ENCODE data around the gene ARID1B. TPM values are rescaled to one million over a fixed set of nuclear protein-coding genes. Genes with fewer than 3 reads are reported as not detected.

Gene ARID1B
- total RNA-seq, 6 experiments from 2014 or later, result 23.2 to 35.3 (median 30.7) TPM

GRCh38 chr6:157182503-157183264, 405.5 kb downstream of the ARID1B start:
- TF ChIP-seq POLR2A (IDR thresholded peaks at IDR 0.05), result no peak
- TF ChIP-seq, protein P1, sequence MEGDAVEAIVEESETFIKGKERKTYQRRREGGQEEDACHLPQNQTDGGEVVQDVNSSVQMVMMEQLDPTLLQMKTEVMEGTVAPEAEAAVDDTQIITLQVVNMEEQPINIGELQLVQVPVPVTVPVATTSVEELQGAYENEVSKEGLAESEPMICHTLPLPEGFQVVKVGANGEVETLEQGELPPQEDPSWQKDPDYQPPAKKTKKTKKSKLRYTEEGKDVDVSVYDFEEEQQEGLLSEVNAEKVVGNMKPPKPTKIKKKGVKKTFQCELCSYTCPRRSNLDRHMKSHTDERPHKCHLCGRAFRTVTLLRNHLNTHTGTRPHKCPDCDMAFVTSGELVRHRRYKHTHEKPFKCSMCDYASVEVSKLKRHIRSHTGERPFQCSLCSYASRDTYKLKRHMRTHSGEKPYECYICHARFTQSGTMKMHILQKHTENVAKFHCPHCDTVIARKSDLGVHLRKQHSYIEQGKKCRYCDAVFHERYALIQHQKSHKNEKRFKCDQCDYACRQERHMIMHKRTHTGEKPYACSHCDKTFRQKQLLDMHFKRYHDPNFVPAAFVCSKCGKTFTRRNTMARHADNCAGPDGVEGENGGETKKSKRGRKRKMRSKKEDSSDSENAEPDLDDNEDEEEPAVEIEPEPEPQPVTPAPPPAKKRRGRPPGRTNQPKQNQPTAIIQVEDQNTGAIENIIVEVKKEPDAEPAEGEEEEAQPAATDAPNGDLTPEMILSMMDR (IDR thresholded peaks at IDR 0.05), result no peak
- Histone ChIP-seq H3K36me3 (peaks cover 0 to 18% (median 1%) of the 10 kb centered on the region in 4 donors), H3K4me3 (no peak overlapping the region), H3K4me1 (peaks cover 0 to 20% (median 7%) of the 10 kb centered on the region in 4 donors), H3K27ac (no peak overlapping the region), H3K27me3 (no peaks in the 10 kb centered on the region), H3K9me3 (no peaks in the 10 kb centered on the region)
- ATAC-seq, result peak in 2 of 4 donors; percentile 10 to 15
- 80% methylated on average over 11 of the region's 15 CpGs for WGBS (ENCODE audit: insufficient coverage, low coverage, low lambda C conversion rate, missing lambda C conversion rate)
- DNase-seq, result no peak
- intact Hi-C loops (cut with DNase I), result loop anchor here (10.0 kb wide), 2 partner anchors 138 to 148 kb away; no protein-coding TSS in a partner anchor

DNA sequence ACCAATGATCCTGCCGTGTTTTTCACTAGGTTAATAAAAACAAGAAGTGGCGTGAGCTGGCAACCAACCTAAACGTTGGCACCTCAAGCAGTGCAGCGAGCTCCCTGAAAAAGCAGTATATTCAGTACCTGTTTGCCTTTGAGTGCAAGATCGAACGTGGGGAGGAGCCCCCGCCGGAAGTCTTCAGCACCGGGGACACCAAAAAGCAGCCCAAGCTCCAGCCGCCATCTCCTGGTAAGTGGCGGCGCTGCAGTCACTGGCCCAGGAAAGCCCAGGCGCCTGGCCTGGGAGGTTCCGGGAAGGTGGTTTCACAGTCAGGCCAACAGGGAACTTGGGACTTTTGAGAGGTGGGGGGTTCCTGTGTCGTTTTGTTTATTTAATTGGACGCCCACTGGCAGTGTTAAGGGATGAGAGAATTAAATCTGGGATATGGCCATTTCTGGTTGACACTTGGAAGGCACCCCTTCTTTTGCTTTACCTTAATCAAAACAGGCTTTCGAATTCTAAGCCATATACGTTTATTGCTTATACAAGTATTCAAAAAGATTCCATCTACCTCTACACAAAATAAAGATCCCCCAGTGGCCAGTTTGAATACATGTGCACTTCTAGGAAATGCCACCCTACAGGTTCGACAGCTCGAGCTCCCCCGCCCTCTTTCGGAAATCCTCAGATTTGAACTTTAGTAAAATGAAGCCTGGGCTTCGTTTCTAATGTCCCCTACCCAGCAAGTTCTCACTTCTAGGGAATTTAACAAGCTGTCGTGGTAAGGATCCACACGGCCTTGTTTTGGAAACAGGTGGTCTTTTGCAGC, 407.2 kb downstream of the ARID1B start:
- Histone ChIP-seq H3K27ac (no peak overlapping the region), H3K4me3 (no peak overlapping the region), H3K4me1 (peaks cover 0 to 21% (median 7%) of the 10 kb centered on the region in 4 donors), H3K27me3 (no peaks in the 10 kb centered on the region), H3K36me3 (peaks cover 0 to 22% (median 1%) of the 10 kb centered on the region in 4 donors), H3K9me3 (no peaks in the 10 kb centered on the region)
- ATAC-seq (peak; percentile 93 to 97 (median 96)), DNase-seq (peak; percentile 78 to 85 (median 84))
- WGBS (ENCODE audit: insufficient coverage, low coverage, low lambda C conversion rate, missing lambda C conversion rate), result 45% methylated on average over 18 of the region's 25 CpGs
- TF ChIP-seq, protein P1 (IDR thresholded peaks at IDR 0.05), result peak; percentile 91 to 94 (median 92)
- TF ChIP-seq POLR2A (IDR thresholded peaks at IDR 0.05), result no peak
- intact Hi-C loops (cut with DNase I), result loop anchor here (10.0 kb wide), 2 partner anchors 140 to 150 kb away; no protein-coding TSS in a partner anchor

- peaks cover 0 to 21% (median 7%) of the 10 kb centered on the region in 4 donors for H3K4me1 ChIP-seq
- TF ChIP-seq, protein P1 (IDR thresholded peaks at IDR 0.05), result no peak
- TF ChIP-seq POLR2A (IDR thresholded peaks at IDR 0.05), result no peak
- no peak for ATAC-seq
- no peak for DNase-seq
- no peak overlapping the region for H3K27ac ChIP-seq
- H3K9me3 ChIP-seq, result no peaks in the 10 kb centered on the region
- peaks cover 0 to 29% (median 3%) of the 10 kb centered on the region in 4 donors for H3K36me3 ChIP-seq
- intact Hi-C loops (cut with DNase I), result loop anchor here (10.0 kb wide), 2 partner anchors 140 to 150 kb away; no protein-coding TSS in a partner anchor
- H3K4me3 ChIP-seq, result no peak overlapping the region
- WGBS (ENCODE audit: insufficient coverage, low coverage, low lambda C conversion rate, missing lambda C conversion rate), result 71% methylated on average over 7 of the region's 8 CpGs
- H3K27me3 ChIP-seq, result no peaks in the 10 kb centered on the region
Measured at GRCh38 chr6:157185171-157185570, 408.0 kb downstream of the ARID1B start.

- DNase-seq, result no peak
- Histone ChIP-seq H3K27ac (no peak overlapping the region), H3K27me3 (no peaks in the 10 kb centered on the region), H3K36me3 (peaks cover 0 to 35% (median 8%) of the 10 kb centered on the region in 4 donors), H3K9me3 (no peaks in the 10 kb centered on the region), H3K4me1 (peaks cover 0 to 21% (median 7%) of the 10 kb centered on the region in 4 donors), H3K4me3 (no peak overlapping the region)
- no peak for TF ChIP-seq POLR2A (IDR thresholded peaks at IDR 0.05)
- TF ChIP-seq, protein P1 (IDR thresholded peaks at IDR 0.05), result no peak
- 98% methylated on average over 4 of the region's 6 CpGs for WGBS (ENCODE audit: insufficient coverage, low coverage, low lambda C conversion rate, missing lambda C conversion rate)
- intact Hi-C loops (cut with DNase I), result loop anchor here (10.0 kb wide), 2 partner anchors 141 to 151 kb away; no protein-coding TSS in a partner anchor
- no peak for ATAC-seq
Measured at GRCh38 chr6:157185986-157186385, 408.8 kb downstream of the ARID1B start.
